ENCODE results near the gene CA10. TPM values are rescaled to one million over a fixed set of nuclear protein-coding genes. Genes with fewer than 3 reads are reported as not detected.

Gene CA10
- total and polyA plus RNA-seq, 2 donors (not counting 3 experiments of a cell fraction or from before 2014, with no cell fraction given), result not detected

- BruUV-seq (replicated peaks), result no TSS peak
- H3K27ac ChIP-seq (ENCODE audit: insufficient read depth, low read depth, low read length), result no peak overlapping the region
- intact Hi-C loops (cut with micrococcal nuclease) (no loop called here), dilution Hi-C loops (cut with MboI; ENCODE audit: extremely low pct_ligation_motif_present, low sequenced_read_pairs) (no loop called here)
- no peaks in the 10 kb centered on the region for H3K9me3 ChIP-seq (replicated peaks; ENCODE audit: control insufficient read depth, insufficient read depth, low read length)
- POLR2A ChIA-PET, result no interaction called here
- no peaks in the 10 kb centered on the region for H3K36me3 ChIP-seq (ENCODE audit: control insufficient read depth in 2 of 2, extremely low read depth in 1 of 2, insufficient read depth in 2 of 2, low read length in 2 of 2)
- H3K27me3 ChIP-seq (ENCODE audit: control insufficient read depth in 2 of 2, insufficient read depth in 2 of 2, low read length in 2 of 2), result no peaks in the 10 kb centered on the region
- no peaks in the 10 kb centered on the region for H3K9me1 ChIP-seq (replicated peaks; ENCODE audit: control insufficient read depth, extremely low read depth, insufficient read depth, low read length)
- H3K9ac ChIP-seq (replicated peaks; ENCODE audit: extremely low read depth, insufficient read depth, low read length), result no peak overlapping the region
- H4K20me1 ChIP-seq (replicated peaks; ENCODE audit: control insufficient read depth, extremely low read depth, insufficient read depth, low read length), result no peaks in the 10 kb centered on the region
- DNase-seq (ENCODE audit: low read depth, low spot score) (no peak), FAIRE-seq (no peak)
- no peak overlapping the region for H3K4me3 ChIP-seq (replicated peaks in 1 of 3; ENCODE audit: insufficient read depth in 1 of 3, low read depth in 1 of 3, low read length in 3 of 3)
- CTCF ChIA-PET, result no interaction called here
- H3K4me2 ChIP-seq (ENCODE audit: insufficient read depth, low read length), result no peak overlapping the region
- no peak overlapping the region for H2AFZ ChIP-seq (ENCODE audit: low read depth, low read length)
- H3K79me2 ChIP-seq (ENCODE audit: control insufficient read depth, insufficient read depth, low read length), result no peaks in the 10 kb centered on the region
- TF ChIP-seq, protein P1, sequence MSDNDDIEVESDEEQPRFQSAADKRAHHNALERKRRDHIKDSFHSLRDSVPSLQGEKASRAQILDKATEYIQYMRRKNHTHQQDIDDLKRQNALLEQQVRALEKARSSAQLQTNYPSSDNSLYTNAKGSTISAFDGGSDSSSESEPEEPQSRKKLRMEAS (IDR thresholded peaks at IDR 0.05; ENCODE audit: insufficient read depth, insufficient read length), result no peak
- TF ChIP-seq FOS (IDR thresholded peaks at IDR 0.05; ENCODE audit: borderline replicate concordance, insufficient read depth, low read length) (no peak), POLR2A (IDR thresholded peaks at IDR 0.05; ENCODE audit: low read depth, low read length) (no peak), EZH2 (IDR thresholded peaks at IDR 0.05; ENCODE audit: borderline replicate concordance, low read depth, low read length, severe bottlenecking) (no peak)
- TF ChIP-seq, protein P2, sequence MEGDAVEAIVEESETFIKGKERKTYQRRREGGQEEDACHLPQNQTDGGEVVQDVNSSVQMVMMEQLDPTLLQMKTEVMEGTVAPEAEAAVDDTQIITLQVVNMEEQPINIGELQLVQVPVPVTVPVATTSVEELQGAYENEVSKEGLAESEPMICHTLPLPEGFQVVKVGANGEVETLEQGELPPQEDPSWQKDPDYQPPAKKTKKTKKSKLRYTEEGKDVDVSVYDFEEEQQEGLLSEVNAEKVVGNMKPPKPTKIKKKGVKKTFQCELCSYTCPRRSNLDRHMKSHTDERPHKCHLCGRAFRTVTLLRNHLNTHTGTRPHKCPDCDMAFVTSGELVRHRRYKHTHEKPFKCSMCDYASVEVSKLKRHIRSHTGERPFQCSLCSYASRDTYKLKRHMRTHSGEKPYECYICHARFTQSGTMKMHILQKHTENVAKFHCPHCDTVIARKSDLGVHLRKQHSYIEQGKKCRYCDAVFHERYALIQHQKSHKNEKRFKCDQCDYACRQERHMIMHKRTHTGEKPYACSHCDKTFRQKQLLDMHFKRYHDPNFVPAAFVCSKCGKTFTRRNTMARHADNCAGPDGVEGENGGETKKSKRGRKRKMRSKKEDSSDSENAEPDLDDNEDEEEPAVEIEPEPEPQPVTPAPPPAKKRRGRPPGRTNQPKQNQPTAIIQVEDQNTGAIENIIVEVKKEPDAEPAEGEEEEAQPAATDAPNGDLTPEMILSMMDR (IDR thresholded peaks at IDR 0.05; ENCODE audit: extremely low read depth in 1 of 2, insufficient read depth in 1 of 2, low read depth in 1 of 2, low read length in 2 of 2), result no peak
- no peaks in the 10 kb centered on the region for H3K4me1 ChIP-seq (ENCODE audit: control insufficient read depth, extremely low read depth, insufficient read depth, low read length)
Observed at GRCh38 chr17:51769231-51769630, 389.3 kb downstream of the CA10 start.

DNA sequence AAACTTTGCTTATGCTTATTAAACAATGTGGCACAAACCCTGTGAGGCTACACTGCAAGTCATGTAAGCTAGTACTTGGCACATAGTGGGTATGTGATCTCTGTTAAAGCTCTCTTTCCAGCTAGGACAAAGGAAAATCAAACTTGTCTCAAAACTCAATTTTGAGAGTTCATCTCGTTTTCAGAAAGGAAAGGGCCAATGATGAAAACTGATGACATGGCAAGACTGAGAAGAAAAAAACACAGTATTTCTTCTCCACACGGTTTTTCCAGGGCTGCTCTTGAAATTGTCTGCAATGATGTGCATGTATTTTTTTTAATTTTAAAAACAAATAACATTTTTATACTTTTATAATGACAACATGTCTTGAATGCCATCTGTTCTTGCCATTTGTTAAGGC, 389.8 kb downstream of the CA10 start:
- no peaks in the 10 kb centered on the region for H3K4me1 ChIP-seq (ENCODE audit: control insufficient read depth, extremely low read depth, insufficient read depth, low read length)
- no peak overlapping the region for H3K4me2 ChIP-seq (ENCODE audit: insufficient read depth, low read length)
- dilution Hi-C loops (cut with MboI; ENCODE audit: extremely low pct_ligation_motif_present, low sequenced_read_pairs) (no loop called here), intact Hi-C loops (cut with micrococcal nuclease) (no loop called here)
- no peaks in the 10 kb centered on the region for H3K27me3 ChIP-seq (ENCODE audit: control insufficient read depth in 2 of 2, insufficient read depth in 2 of 2, low read length in 2 of 2)
- H4K20me1 ChIP-seq (replicated peaks; ENCODE audit: control insufficient read depth, extremely low read depth, insufficient read depth, low read length), result no peaks in the 10 kb centered on the region
- FAIRE-seq, result no peak
- no peaks in the 10 kb centered on the region for H3K79me2 ChIP-seq (ENCODE audit: control insufficient read depth, insufficient read depth, low read length)
- ChIA-PET POLR2A (no interaction called here), CTCF (no interaction called here)
- TF ChIP-seq EZH2 (IDR thresholded peaks at IDR 0.05; ENCODE audit: borderline replicate concordance, low read depth, low read length, severe bottlenecking), result no peak
- no peak for TF ChIP-seq FOS (IDR thresholded peaks at IDR 0.05; ENCODE audit: borderline replicate concordance, insufficient read depth, low read length)
- TF ChIP-seq POLR2A (IDR thresholded peaks at IDR 0.05; ENCODE audit: low read depth, low read length), result no peak
- no peak for TF ChIP-seq MYC (IDR thresholded peaks at IDR 0.05; ENCODE audit: low read depth, low read length)
- no peak for TF ChIP-seq JUN (IDR thresholded peaks at IDR 0.05; ENCODE audit: borderline replicate concordance, insufficient read depth, insufficient read length, low read depth)
- no peak for TF ChIP-seq POLR2AphosphoS5 (IDR thresholded peaks at IDR 0.05; ENCODE audit: insufficient read depth, low read depth, low read length)
- TF ChIP-seq, protein P1 (IDR thresholded peaks at IDR 0.05; ENCODE audit: insufficient read depth, insufficient read length), result no peak
- DNase-seq (ENCODE audit: low read depth, low spot score), result no peak
- no peak overlapping the region for H3K9ac ChIP-seq (replicated peaks; ENCODE audit: extremely low read depth, insufficient read depth, low read length)
- no peak overlapping the region for H2AFZ ChIP-seq (ENCODE audit: low read depth, low read length)
- BruUV-seq (replicated peaks), result no TSS peak
- no peaks in the 10 kb centered on the region for H3K36me3 ChIP-seq (ENCODE audit: control insufficient read depth in 2 of 2, extremely low read depth in 1 of 2, insufficient read depth in 2 of 2, low read length in 2 of 2)
- no peak overlapping the region for H3K4me3 ChIP-seq (replicated peaks in 1 of 3; ENCODE audit: insufficient read depth in 1 of 3, low read depth in 1 of 3, low read length in 3 of 3)
- no peaks in the 10 kb centered on the region for H3K9me1 ChIP-seq (replicated peaks; ENCODE audit: control insufficient read depth, extremely low read depth, insufficient read depth, low read length)
- no peaks in the 10 kb centered on the region for H3K9me3 ChIP-seq (replicated peaks; ENCODE audit: control insufficient read depth, insufficient read depth, low read length)
- H3K27ac ChIP-seq (ENCODE audit: insufficient read depth, low read depth, low read length), result no peak overlapping the region
